GM19468 (cell line): Measurements from ENCODE around the gene MTX1.
"Not testable (repeated sequence)": the region's sequence is repeated elsewhere in the genome, so short reads cannot be mapped to it uniquely, and the experiment has no call there.

Source experiments
- ATAC-seq: cut with Tn5 transposase; IDR thresholded peaks from one replicate; pipeline ENCODE4 v1.9.1; 2021; ENCODE audit warnings: mild to moderate bottlenecking, moderate library complexity, moderate number of reproducible peaks; ENCODE audit not compliant: unreplicated experiment; ENCODE audit errors: extremely low read depth

Gene MTX1

DNA sequence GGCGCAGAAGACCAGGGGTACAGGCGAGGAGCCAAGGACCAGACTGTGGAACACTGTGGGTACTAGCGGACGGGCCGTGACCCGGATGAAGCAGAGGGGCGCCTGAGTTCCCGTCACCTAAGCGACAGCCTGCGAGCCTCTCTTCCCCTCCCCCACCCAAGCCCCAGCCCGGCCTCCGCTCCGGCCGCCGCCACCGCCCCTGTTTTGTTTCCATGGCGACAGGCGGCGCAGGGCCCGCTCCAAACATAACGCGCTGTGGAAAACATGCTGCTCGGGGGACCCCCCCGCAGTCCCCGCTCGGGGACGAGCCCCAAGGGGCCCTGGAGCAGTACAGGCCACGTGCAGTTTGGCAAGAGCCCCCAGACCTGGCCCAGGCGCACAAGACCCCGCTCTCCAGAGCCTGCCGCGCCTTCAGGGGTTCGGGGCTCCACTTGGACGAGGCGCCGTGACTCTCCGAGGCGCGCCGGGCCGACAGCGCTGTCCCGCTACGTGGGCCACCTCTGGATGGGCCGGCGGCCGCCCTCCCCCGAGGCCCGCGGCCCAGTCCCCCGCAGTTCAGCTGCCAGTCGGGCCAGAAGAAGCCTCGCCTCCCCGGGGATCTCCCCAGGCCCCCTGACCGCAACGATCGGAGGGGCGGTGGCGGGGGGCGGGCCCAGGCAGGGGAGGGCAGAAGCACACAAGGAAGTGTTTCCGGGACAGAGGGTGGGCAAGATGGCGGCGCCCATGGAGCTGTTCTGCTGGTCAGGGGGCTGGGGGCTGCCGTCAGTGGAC lies at the start of gene MTX1:
TSS of gene MTX1 (plus strand) at position 155 of the 771 bp plus-strand sequence. CDS start at position 265, 110 bp downstream.
- ATAC-seq = no peak

- no peak for ATAC-seq
Observed at GRCh38 chr1:155158991-155159390, 49.5 kb upstream of the MTX1 start.

DNA sequence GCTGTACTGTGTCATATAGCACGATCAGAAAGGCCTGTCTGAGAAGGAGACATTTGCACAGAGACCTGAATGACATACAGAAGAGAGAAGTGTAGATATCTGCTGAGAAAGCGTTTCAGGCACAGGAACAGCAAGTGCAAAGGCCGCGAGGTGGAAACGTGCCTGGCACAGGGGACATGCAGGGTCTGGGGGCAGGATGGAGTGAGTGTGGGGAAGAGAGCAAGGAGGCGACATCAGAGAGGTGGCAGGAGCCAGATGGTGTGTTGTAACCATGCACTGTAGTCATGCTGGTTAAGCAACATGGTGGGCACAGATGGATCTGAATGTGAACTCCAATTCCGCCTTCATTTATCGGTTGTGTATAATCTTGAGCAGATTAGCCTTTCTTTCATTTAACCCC lies 48.4 kb upstream of the MTX1 start:
- ATAC-seq = no peak

DNA sequence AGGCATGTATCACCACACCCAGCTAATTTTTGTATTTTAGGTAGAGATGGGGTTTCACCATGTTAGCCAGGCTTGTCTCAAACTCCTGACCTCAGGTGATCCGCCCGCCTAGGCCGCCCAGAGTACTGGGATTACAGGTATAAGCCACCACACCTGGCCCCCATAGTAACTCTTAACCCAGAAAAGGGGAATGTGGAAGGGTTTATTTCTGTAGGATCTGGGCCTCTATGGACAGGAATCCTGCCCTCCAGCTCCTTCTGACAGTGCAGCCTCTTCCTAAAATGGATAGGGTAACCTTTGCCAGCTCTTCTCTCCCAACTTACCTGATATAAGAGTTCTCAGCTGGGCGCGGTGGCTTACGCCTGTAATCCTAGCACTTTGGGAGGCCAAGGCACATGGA lies 45.9 kb upstream of the MTX1 start:
- not testable (repeated sequence) for ATAC-seq

- not testable (repeated sequence) for ATAC-seq
Observed at GRCh38 chr1:155163785-155164184, 44.7 kb upstream of the MTX1 start.

GRCh38 chr1:155164625-155165024 lies 43.9 kb upstream of the MTX1 start:
- ATAC-seq = not testable (repeated sequence)

DNA sequence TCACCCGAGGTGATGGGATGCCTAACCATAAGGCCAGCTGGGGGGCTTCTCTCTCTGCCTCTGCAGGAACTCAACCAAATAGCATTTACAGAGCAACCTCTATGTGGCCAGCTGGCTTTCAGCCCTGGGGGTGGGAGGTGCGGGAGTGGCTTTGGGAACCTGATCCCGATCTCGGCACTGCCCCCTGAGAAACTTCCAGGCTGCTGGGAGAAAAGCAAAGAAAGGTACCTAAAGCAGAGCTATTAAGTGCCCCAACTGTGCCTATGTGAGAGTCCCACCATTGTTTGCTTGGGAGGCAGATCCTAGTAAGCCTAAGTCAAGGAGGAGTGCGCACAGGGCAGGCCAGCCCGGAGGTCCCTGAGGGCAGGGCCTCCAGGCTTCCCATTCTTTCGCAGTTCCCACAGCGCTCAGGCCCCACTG lies 42.4 kb upstream of the MTX1 start:
- ATAC-seq = no peak

DNA sequence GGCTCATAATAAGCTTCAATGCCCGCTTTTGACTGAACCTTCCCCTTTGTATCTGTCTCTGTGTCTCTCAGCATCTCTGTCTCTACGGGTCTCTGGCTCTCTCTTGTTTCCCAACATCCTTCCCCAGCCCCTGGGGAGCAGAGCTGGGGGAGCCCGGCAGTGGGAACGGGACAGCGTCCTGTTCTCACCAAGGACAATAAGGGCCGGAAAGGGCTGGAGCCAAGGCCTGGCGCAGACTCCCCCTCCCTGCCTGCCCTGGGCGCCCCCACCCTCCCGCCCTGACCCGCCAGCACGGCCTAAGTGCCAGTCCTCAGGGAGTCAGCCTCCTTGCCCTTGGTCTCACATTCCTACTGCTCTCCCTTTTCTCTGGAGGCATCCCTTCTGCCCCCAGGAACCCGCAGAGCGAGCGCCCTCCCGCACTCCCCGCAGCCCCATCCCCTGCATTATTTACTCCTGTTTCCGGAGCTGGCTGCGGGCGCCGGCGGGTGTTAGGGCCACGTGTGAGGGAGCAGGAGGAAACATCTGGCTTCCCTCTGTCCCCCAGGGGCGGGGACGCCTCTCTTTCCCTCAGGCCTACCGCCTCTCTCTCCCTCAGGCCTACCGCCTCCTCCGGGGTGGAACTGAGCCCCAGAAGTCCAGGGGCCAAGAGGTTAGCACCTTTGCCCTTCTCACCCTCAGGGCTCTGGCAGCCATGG lies 41.9 kb upstream of the MTX1 start:
- no peak for ATAC-seq

DNA sequence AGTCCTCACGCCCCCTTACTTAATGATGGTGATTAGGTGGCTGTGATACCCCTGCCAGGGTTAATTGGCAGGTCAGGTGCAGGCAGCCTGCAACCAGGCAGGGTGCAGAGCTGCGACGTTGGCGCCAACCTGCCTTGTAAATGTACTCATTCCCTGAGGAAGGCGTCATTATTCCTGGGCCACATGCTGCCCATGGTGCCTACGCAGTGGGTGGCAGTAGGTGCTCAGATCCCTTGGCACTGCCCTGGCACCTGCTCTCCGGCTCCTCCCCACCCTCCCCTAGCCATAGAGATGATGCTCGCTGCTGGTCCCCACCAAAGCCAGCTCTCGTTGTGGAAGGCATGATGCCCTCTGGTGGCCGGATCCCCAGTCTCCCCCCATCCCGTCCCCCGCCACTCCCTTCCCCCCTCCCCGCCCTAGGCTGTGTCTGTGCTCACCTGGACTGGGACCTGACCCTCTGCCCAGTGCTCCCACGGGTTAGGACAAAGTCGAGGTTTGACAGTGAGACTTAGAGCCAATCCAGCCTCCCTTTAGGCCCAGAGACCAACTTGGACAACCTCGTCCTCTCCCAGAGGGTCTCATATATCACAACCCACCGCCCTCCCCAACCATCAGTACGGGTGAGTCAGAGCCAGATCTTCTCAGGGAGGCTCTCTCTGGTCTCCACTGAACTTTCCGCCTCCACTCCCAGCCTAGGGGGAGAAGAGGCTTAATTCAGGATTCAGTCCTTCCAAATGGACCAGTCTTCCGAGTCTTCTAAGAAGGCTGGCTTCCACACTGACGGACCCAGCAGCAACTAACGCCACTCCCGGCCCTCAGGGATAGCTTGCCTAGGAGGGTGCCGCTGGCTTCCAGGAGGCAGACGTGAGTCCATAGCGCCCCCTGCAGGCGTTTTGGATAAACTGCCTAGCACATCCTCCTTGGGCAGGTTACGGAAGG lies 41.1 kb upstream of the MTX1 start:
- ATAC-seq = no peak

GRCh38 chr1:155168105-155168445 lies 40.4 kb upstream of the MTX1 start:
- not testable (repeated sequence) for ATAC-seq

DNA sequence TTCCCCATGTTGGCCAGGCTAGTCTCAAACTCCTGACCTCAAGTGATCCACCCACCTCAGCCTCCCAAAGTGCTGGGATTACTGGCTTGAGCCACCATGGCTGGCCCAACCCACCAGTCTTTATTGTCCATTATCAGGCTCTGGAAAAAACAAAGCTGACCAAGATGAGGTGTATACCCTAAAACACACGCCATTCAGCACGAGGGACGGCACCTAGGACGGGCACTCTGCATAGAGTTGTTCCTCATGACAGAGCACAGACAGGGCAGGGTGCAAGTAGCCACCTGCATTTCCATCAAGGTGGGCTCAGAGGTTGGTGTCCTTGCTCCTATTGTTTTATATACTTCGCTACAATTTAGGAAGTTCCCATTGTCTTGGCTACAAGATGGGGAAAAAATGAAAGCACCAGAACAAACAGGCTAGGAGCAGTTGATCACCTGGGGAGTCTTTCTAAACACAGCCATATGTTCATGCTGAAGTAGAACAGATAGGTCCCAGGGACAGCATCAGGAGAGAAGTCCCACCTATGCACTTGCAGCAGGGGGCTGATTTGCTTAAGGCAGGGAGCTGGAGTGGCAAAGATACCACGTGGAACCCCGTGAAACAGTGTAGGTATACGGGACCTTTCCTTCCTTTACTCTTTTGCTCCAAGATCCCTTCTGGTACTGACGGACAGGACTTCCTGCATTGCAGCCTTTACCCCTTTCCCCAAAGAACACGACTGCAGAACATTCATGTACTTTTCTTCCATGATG lies 39.9 kb upstream of the MTX1 start:
- no peak for ATAC-seq

- ATAC-seq = no peak
Observed at GRCh38 chr1:155169541-155169940, 39.0 kb upstream of the MTX1 start.

DNA sequence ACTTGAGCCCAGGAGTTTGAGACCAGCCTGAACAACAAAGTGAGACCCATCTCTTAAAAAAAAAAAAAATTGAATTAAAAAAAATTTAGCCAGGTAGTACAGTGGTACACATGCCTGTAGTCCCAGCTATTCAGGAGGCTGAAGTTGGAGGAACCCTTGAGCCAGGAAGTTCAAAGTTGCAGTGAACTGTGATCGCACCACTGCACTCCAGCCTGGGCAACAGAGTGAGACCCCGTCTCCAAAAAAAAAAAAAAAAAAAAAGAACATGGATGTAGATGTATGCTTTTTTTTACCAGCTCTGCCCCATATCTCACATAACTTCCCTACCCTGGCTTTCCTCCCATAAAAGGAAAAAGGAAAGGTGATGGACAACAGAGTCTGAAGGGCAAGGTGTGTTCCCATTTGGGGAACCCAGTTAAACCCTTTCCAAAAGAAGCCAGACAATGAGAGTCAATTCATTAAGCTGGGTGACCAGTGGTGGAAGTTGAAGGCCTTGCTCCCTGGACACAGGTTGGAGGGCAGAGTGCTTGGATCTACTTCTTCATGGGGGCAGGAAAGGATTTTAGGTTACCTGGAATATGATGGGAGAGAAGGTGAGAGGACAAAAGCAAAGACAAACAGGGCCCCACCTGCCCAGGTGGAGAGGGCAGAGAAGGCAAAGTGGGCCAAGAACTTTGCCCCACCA lies 38.3 kb upstream of the MTX1 start:
- ATAC-seq = no peak

- no peak for ATAC-seq
Observed at GRCh38 chr1:155170806-155171205, 37.7 kb upstream of the MTX1 start.

DNA sequence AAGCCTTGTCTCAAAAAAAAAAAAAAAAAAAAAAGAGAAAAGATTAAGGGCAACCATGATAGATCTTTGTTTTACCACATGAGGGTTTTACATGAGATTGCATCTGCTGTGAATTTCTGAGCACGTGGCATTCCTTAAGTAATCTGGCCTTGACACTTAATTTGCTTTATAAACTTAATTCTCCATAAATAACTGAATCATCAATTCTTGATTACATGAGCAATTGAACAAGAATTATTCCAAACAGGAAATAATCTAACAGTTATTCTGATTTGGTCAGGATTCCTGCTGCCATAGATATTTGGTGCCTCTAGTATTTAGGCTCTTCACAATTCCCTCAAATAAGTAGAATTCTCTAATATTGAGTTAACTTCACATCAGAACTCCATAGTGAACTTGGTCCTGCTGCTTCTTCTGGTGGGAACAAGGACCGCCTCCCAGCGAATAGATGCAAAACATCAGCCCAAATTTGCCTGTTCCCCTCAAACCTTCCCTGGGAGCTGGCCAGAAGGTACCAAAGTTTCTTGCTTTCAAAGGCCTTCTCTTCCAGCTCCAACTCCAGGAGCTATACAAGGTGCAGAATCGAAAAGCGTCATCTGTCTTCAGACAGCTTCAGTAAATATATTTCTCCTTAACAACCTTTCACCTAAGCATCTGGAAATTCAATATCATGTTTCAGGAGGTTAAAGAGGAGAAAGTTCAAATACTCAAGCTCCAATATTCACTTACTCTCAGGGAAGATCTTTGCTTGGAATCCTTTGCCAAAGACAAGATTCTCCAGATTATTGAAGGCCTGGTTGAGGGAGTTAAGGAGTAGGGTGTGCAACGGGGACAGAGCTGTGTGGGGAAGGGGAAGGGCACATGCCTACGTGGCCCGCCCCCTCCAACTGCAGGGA lies 36.4 kb upstream of the MTX1 start:
- ATAC-seq = peak; percentile 15

DNA sequence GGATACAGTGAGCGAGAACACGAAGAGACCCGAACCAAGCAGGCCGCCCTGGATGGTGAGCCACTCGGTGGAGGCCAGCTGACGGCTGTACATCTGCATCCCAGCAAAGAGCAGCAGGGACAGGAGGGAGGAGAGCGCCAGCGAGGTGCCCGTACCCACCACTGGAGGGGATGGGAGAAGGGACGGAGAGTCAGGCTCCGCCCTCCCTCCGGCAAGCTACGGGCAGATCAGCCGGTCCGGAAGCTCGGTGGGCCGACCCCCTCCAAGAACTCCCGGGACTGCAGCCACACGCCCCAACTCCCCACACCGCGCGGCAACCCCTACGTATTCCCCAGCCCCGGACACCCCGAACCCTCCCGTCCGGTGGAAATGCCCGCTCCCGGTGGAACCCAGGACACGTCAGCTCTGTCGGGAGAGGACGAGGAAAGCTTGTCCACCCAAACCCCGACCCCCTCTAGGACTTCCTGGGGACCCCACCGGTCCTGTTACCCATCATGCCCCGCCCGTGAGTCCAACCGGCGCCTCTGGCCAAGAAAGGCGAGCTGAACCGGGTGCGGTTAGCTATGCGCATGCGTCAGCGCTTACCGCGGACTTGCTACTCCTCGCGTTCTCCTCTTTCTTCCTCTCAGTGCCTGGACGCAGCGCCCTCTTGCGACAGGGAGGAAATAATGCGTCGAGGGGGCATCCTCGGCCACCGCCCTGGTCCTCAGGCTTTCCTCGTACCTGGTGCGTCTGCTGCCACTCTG lies 35.6 kb upstream of the MTX1 start, which contains the start of gene KRTCAP2:
TSS of gene KRTCAP2 (minus strand) at position 573 of the 746 bp plus-strand sequence. CDS start at position 493, 80 bp downstream.
- ATAC-seq = peak; percentile 27

- ATAC-seq = no peak
Observed at GRCh38 chr1:155173478-155174323, 34.8 kb upstream of the MTX1 start, which contains the start of gene TRIM46. TRIM46 (plus strand) TSS chr1:155173849; CDS start chr1:155173967, 118 bp downstream.
